Effector memory CD8-positive, alpha-beta T cell (primary cell): ENCODE results near the gene DUSP23.
A peak's percentile ranks its signal among the peaks of the same experiment; 100 is the strongest.

ENCODE experiments used
- ATAC-seq: fragments of 150-1000 bp; cut with Tn5 transposase; replicated peaks from 2 replicates; pipeline ENCODE4 v1.10.0; 2021; ENCODE audit warnings: mild to moderate bottlenecking, moderate library complexity
- DNase-seq, 3 experiments: peaks; one replicate each; pipeline ENCODE4 v3.0.0; 2021
- H3K27ac Mint-ChIP-seq, 2 donors: one replicate each; pipeline ENCODE4 v1.8.0; 2022; ENCODE audit warnings: mild to moderate bottlenecking in 2 of 2, mixed read lengths in 2 of 2, moderate library complexity in 2 of 2
- H3K27me3 Mint-ChIP-seq, 2 donors: one replicate each; pipeline ENCODE4 v1.8.0; 2022; ENCODE audit warnings: mixed read lengths in 2 of 2
- H3K36me3 Mint-ChIP-seq: one replicate; pipeline ENCODE4 v1.8.0; 2022; ENCODE audit warnings: mild to moderate bottlenecking, moderate library complexity, mixed read lengths; ENCODE audit not compliant: insufficient read depth
- H3K4me1 Mint-ChIP-seq, 2 donors: one replicate each; pipeline ENCODE4 v1.8.0; 2022; ENCODE audit warnings: low read depth in 2 of 2, mixed read lengths in 2 of 2
- H3K4me3 Mint-ChIP-seq, 2 donors: one replicate each; pipeline ENCODE4 v1.8.0; 2022; ENCODE audit warnings: mild to moderate bottlenecking in 2 of 2, mixed read lengths in 2 of 2, moderate library complexity in 2 of 2
- H3K9me3 Mint-ChIP-seq, 2 donors: one replicate each; pipeline ENCODE4 v1.8.0; 2022; ENCODE audit warnings: mixed read lengths in 2 of 2

Gene DUSP23

DNA sequence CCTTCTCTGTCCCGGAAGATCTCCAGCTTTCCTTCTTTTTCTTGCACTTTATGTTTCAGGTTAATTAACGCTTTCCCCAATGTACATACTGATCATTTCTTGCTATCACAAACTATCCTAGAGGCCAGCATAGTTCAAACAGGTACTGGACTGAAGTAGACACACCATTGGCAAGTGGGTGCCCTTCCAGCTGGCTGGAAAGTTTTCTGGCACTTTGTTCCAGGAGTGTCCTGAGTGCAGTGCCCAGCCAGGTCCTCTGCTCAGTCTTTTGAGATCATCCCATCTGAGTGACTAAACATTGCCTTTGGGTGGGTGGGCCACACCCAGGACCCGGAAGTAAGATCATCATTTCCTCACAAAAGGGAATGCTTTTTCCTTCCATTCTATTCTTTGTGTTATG is 15.0 kb upstream of the DUSP23 start:
- H3K4me3 Mint-ChIP-seq: no peak overlapping the region
- H3K4me1 Mint-ChIP-seq: no peaks in the 10 kb centered on the region
- no peak for DNase-seq
- no peak overlapping the region for H3K27ac Mint-ChIP-seq
- no peak for ATAC-seq
- peaks cover 16 to 56% of the 10 kb centered on the region in 2 donors for H3K27me3 Mint-ChIP-seq
- H3K36me3 Mint-ChIP-seq: no peaks in the 10 kb centered on the region
- H3K9me3 Mint-ChIP-seq: no peaks in the 10 kb centered on the region

DNA sequence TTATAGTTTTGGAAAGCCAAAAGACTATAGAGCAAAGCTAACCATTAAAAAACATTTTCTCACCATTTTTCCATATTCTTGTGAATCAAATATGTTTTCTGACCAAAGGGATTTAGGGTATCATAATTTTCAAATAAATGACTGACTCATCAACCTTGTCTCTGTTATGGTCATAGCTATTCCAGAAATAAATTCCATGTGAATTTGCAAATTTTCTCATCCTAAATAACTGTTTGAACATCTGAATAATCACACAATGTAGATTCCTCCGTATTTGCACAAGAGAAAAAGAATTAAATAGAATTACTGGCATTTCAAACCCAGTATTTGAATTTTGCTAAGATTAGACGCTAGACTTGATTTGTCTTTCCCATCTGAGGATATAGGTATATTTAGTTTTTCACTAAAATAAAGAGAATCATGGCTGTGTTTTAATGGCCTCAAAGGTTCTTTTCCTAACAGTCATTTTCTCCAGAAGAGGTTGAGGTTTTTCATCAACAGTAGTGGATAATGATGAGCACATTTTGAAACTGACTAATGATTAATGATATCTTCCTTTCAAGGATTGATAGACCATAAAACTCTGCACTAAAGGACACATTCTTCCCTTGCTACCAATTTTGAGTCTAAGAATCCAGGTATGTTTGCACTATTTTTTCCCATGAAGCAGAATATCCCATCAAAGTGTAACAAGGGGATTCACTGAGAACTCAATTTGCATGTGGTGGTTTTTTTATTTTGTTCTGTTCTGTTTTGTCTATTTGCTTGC is 9.5 kb upstream of the DUSP23 start:
- H3K36me3 Mint-ChIP-seq: no peaks in the 10 kb centered on the region

DNA sequence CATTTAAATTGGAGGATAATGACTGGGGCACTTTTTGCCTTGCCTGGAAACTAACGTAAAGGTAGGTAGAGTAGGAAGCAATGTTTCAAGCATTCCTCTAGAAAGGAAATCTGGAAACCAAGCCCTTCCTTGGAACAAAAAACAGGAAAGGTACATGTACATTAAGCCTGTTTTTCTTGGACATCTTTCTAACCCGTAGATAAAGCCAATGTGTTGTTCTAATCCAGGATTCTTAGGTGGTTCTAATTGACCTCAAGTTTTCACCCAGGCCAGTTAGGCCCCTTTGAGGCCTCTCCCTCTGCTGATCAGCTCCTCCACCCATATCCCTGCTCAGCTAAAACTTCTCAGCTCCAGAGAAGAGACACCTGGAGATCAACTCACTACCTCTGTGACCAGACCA is 6.3 kb upstream of the DUSP23 start:
- Mint-ChIP-seq H3K4me1 (no peaks in the 10 kb centered on the region), H3K27me3 (peaks cover 0 to 36% of the 10 kb centered on the region in 2 donors), H3K9me3 (no peaks in the 10 kb centered on the region), H3K4me3 (no peak overlapping the region), H3K36me3 (no peaks in the 10 kb centered on the region), H3K27ac (no peak overlapping the region)
- ATAC-seq (no peak), DNase-seq (no peak)

More for the DNA sequence above, 9.5 kb upstream of the DUSP23 start:
- DNase-seq (no peak), ATAC-seq (no peak)
- H3K9me3 Mint-ChIP-seq: no peaks in the 10 kb centered on the region
- H3K27me3 Mint-ChIP-seq: peaks cover under 1 to 55% of the 10 kb centered on the region in 2 donors
- no peak overlapping the region for H3K27ac Mint-ChIP-seq
- no peaks in the 10 kb centered on the region for H3K4me1 Mint-ChIP-seq
- no peak overlapping the region for H3K4me3 Mint-ChIP-seq

DNA sequence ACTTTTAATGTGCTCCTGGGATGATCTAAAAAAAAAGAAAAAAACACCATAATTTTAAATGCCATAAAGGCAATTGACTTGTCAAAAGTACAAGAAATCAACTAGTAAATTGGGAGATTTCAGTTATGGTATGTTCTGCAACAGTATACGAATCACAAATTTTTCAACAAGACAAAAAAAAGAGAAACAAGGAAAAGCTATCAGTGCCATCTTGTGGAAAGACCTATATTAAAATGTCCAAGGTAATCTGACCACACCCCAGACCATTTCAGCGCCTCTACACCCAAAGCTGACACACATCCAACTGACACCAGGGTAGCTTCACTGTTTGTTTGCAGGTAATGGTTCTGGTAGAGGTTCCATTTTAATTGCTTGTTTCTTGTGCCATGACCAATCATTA is 5.0 kb upstream of the DUSP23 start:
- Mint-ChIP-seq H3K9me3 (no peaks in the 10 kb centered on the region), H3K4me3 (no peak overlapping the region), H3K27ac (no peak overlapping the region), H3K36me3 (peaks cover 4% of the 10 kb centered on the region), H3K27me3 (peaks cover 0 to 32% of the 10 kb centered on the region in 2 donors), H3K4me1 (peaks cover 4% of the 10 kb centered on the region in 2 donors)
- ATAC-seq: no peak
- DNase-seq: no peak

DNA sequence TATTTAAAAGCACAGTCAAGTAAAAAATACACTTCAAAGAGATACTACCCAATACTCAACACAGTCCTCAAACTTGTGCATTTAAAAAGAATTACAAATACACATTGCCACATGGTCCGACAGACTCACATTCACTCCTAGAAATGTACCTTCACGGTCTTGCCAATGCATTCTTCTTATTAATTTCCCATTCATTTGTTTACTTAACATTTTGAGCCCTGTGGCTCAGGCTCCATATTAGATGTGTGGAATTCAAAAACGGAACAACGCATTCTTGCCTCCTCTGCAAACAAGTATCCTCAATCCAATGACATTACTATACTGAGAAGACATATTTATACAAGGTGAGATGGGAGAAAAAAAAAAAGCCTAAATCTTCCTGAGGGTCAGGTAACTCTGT is 2.5 kb upstream of the DUSP23 start:
- H3K9me3 Mint-ChIP-seq: no peaks in the 10 kb centered on the region
- peaks cover 0 to 11% of the 10 kb centered on the region in 2 donors for H3K27me3 Mint-ChIP-seq
- peaks cover 5% of the 10 kb centered on the region for H3K36me3 Mint-ChIP-seq
- no peak overlapping the region for H3K27ac Mint-ChIP-seq
- H3K4me1 Mint-ChIP-seq: peaks cover 13% of the 10 kb centered on the region in 2 donors
- DNase-seq: no peak
- no peak for ATAC-seq
- no peak overlapping the region for H3K4me3 Mint-ChIP-seq

DNA sequence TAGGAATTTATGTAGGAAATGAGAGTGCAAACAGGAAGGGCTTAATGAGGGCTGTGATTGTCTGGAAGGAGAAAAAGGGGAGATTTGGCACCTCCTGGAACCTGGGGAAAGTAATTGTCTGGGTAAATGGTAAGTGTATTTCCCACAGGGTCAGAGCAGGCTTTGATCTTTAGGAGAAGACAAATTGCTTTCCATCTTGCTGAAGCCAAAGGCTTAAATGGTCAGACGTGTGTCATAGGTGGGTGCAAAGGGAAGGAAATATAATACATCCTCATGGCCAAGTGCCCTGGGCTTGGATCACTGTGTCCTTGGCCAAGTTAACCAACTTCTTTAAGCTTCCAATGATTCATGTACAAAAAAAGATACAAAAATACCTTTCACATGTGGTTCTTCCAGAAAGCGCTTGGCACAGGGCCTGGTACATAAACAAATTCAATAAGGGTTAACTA is 1.3 kb upstream of the DUSP23 start:
- Mint-ChIP-seq H3K27ac (peak overlapping the region in 1 of 2 donors; percentile 20), H3K4me3 (peak overlapping the region; percentile 79 to 81), H3K36me3 (peaks cover 5% of the 10 kb centered on the region), H3K27me3 (no peaks in the 10 kb centered on the region), H3K4me1 (peaks cover 16 to 20% of the 10 kb centered on the region in 2 donors), H3K9me3 (no peaks in the 10 kb centered on the region)
- DNase-seq: no peak
- no peak for ATAC-seq

DNA sequence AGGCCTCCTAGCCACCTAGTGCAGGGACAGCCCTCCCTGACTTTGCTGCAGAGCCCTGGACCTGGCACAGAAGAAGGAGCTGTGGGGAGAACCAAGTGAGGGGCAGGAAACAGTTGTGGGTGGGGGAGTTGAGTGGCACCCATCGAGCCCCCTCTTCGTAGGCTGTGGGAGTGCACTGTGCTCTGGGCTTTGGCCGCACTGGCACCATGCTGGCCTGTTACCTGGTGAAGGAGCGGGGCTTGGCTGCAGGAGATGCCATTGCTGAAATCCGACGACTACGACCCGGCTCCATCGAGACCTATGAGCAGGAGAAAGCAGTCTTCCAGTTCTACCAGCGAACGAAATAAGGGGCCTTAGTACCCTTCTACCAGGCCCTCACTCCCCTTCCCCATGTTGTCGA is 1.2 kb downstream of the DUSP23 start:
- Mint-ChIP-seq H3K4me3 (peak overlapping the region; percentile 79 to 81), H3K36me3 (peaks cover 5% of the 10 kb centered on the region), H3K4me1 (peaks cover 18 to 25% of the 10 kb centered on the region in 2 donors), H3K27me3 (no peaks in the 10 kb centered on the region), H3K27ac (no peak overlapping the region), H3K9me3 (no peaks in the 10 kb centered on the region)
- ATAC-seq (no peak), DNase-seq (no peak)

DNA sequence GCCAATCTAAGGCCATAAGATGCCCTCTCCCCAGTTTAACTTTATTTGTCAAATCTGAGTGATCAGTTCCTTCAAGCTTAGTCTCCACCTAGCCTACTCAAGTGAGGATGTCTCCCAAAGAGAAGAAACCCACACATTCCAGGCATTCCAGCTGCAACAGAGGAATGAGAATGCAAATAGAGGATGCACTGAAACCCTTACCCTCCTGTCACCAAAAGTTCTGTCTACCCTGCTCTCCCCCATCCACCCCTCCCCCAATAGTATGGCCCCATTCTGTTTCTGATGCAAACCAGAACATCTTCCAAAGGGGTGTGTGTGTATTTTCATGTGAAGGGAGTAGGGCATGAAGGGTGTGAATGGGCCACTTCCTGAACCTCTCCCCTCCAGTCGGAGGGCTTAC is 3.0 kb downstream of the DUSP23 start:
- H3K9me3 Mint-ChIP-seq: no peaks in the 10 kb centered on the region
- no peaks in the 10 kb centered on the region for H3K27me3 Mint-ChIP-seq
- H3K4me1 Mint-ChIP-seq: peaks cover 18 to 25% of the 10 kb centered on the region in 2 donors
- no peak for DNase-seq
- no peak overlapping the region for H3K27ac Mint-ChIP-seq
- peaks cover 5% of the 10 kb centered on the region for H3K36me3 Mint-ChIP-seq
- H3K4me3 Mint-ChIP-seq: no peak overlapping the region
- ATAC-seq: no peak

DNA sequence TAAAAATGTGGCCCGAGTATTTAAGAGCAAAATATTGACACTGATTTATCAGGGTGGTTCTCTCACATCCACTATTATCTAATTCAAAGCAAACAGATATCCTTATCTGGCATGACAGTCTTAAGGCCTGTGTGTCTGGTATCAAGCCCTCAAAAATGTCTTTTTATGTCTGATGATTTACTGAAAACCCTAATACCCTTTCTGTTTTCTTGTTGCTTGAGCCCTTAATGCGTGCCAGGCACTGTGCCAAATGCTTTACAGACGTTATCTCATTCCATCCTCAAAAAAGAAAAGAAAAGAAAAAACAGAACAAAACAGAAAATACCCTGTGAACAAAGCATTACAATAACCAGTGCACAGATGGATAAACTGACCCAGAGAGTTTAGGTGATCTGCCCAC is 5.7 kb downstream of the DUSP23 start:
- H3K9me3 Mint-ChIP-seq: no peaks in the 10 kb centered on the region
- no peaks in the 10 kb centered on the region for H3K27me3 Mint-ChIP-seq
- H3K36me3 Mint-ChIP-seq: no peaks in the 10 kb centered on the region
- DNase-seq (no peak), ATAC-seq (no peak)
- no peak overlapping the region for H3K27ac Mint-ChIP-seq
- peaks cover 12 to 16% of the 10 kb centered on the region in 2 donors for H3K4me1 Mint-ChIP-seq
- no peak overlapping the region for H3K4me3 Mint-ChIP-seq

DNA sequence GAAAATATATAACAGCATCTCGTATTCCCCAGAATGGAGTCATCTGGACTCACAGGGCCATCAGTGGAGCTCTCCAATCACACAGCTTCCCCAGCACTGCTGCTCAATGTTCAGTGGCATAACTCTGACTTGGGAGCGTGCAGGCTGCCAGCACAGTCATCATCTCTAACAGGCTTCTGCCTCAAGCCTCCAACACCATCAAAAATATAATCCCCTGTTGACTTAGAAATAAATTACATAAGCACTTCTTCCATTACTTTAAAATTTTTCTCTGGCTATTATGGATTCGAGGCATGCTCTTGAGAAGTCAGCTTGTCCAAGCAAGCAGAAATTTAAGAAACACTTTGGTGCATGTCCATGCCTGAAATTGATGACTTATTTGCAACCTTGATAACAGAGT is 6.2 kb downstream of the DUSP23 start:
- DNase-seq: no peak
- ATAC-seq: no peak
- no peaks in the 10 kb centered on the region for H3K9me3 Mint-ChIP-seq
- H3K27me3 Mint-ChIP-seq: no peaks in the 10 kb centered on the region
- no peaks in the 10 kb centered on the region for H3K36me3 Mint-ChIP-seq
- no peak overlapping the region for H3K27ac Mint-ChIP-seq
- no peak overlapping the region for H3K4me3 Mint-ChIP-seq
- H3K4me1 Mint-ChIP-seq: peaks cover 9 to 11% of the 10 kb centered on the region in 2 donors

DNA sequence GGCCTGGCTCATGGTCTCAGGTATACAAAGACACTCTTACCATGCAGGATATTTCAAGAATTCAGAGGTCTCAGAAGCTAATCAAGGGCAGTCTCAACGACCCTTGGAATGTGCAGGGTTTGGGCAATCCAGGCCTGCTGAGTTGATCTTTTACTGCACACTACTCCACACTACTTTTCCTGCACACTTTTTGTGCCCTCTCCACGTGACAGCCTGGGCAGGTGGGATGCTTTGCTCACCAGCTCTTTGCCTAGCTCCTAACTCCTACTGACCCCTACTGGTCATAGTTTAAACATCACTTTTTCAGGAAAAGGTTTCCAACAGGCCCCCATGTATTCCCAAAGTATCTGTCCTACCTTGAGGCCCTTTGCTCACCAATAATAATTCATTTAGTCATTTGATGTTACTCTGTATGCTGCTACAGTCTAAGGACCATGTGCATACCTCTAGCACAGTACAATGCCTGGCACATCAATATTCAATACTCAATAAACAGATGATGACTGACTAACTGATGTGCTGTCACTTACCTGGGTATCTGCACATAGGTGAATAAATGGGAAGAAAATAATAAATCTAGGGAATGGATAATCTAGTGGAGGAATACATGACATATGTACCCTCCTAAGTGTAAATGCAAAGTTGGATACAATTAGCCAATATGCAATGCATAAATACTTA is 9.6 kb downstream of the DUSP23 start:
- Mint-ChIP-seq H3K4me1 (peaks cover 0 to 4% of the 10 kb centered on the region in 2 donors), H3K27me3 (no peaks in the 10 kb centered on the region), H3K4me3 (no peak overlapping the region), H3K27ac (no peak overlapping the region), H3K36me3 (no peaks in the 10 kb centered on the region), H3K9me3 (no peaks in the 10 kb centered on the region)
- no peak for ATAC-seq
- DNase-seq: no peak

DNA sequence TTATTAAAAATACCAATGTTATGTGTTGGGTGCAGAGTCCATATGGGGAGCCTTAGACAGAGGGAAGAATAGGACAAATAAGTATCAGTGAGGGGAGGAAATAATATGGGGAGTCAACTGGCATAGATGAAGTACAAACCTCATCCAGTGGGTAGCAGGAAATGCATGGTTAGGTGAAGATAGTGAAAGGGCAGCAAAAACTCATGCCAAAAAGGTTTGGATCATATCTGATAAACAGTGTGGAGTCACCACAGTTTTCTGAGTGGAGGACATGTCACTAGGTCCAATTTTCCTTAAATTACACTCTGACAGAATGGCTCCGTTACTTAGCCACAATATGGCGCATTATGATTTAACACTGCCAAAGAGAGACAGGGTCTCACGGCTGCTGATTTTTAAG is 10.3 kb downstream of the DUSP23 start:
- no peaks in the 10 kb centered on the region for H3K9me3 Mint-ChIP-seq
- no peak for ATAC-seq

DNA sequence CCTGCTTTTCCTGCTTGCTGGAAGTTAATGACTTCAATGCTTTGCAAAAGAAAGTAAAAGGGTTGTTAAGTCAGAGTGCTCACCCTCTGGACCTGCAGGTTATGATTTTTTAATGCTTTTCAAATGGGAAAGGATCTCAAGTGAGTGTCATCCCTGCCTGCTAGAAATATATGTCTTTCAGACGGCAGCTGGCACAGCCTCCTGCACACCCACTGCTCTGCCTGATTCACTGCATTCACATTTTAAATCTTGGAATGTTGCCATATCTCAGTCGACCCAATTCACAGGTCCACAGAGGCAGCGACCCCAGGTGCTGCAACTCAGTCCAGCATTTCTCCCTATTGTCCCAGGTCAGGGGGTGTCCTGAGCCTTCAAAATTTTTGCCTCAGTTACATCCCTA is 10.7 kb downstream of the DUSP23 start:
- H3K27ac Mint-ChIP-seq: no peak overlapping the region
- H3K27me3 Mint-ChIP-seq: no peaks in the 10 kb centered on the region
- DNase-seq: no peak
- no peak overlapping the region for H3K4me3 Mint-ChIP-seq
- H3K4me1 Mint-ChIP-seq: no peaks in the 10 kb centered on the region
- H3K9me3 Mint-ChIP-seq: no peaks in the 10 kb centered on the region
- ATAC-seq: no peak
- H3K36me3 Mint-ChIP-seq: no peaks in the 10 kb centered on the region

More for the DNA sequence above, 10.3 kb downstream of the DUSP23 start:
- Mint-ChIP-seq H3K36me3 (no peaks in the 10 kb centered on the region), H3K4me3 (no peak overlapping the region), H3K4me1 (no peaks in the 10 kb centered on the region), H3K27ac (no peak overlapping the region), H3K27me3 (no peaks in the 10 kb centered on the region)
- no peak for DNase-seq

DNA sequence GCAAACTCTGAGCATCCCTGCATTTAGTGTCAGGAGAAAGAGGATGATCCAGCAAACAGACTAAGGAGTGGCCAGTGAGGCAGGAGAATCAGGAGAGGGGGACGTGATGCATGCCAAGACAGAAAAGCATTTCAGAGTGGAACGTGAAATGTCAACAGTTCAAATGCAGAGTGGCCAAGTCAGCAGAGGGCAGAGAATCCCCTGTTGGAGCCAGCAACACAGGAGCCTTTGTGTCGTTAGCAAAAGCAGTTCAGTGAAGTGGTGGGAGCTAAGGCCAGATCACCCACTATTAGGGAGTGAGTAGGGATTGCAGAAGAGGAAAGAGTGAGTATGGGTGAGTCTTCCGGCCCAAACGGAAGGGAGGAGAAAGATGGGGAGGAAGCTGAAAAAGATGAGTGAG is 14.8 kb downstream of the DUSP23 start:
- H3K9me3 Mint-ChIP-seq: no peaks in the 10 kb centered on the region
- DNase-seq (no peak), ATAC-seq (no peak)
- peaks cover 5% of the 10 kb centered on the region for H3K36me3 Mint-ChIP-seq
- no peak overlapping the region for H3K27ac Mint-ChIP-seq
- H3K27me3 Mint-ChIP-seq: no peaks in the 10 kb centered on the region
- peaks cover 16 to 21% of the 10 kb centered on the region in 2 donors for H3K4me1 Mint-ChIP-seq
- no peak overlapping the region for H3K4me3 Mint-ChIP-seq
